Placental epithelial cell (primary cell): ENCODE measurements around the gene GABRD. TPM values are rescaled to one million over a fixed set of nuclear protein-coding genes. Genes with fewer than 3 reads are reported as not detected.

Source experiments
- total RNA-seq: library from RNA; depleted of rRNA; stranded (reverse); fragments of >200 nt; gene quantifications from 2 replicates; pipeline ENCODE4 v1.2.3, GENCODE V29; 2012

GABRD gene
- total RNA-seq = not detected in 2 replicates

GRCh38 chr1:2019172-2019543 is at the start of gene GABRD:
GABRD (plus strand) TSS chr1:2019345; CDS start chr1:2019424, 79 bp downstream.

GRCh38 chr1:2003541-2004131 is 15.5 kb upstream of the GABRD start, which contains the start of gene CFAP74:
CFAP74 (minus strand) TSS chr1:2003786; CDS start chr1:1990956, 12,830 bp downstream.

GRCh38 chr1:2049718-2050431 is 30.7 kb downstream of the GABRD start, which contains the start of gene PRKCZ:
PRKCZ (plus strand) TSS chr1:2050411; CDS start chr1:2050631, 220 bp downstream.

Other genes with a start within 250 kb of the GABRD start
- 25.9 and 45.1 TPM in 2 replicates for gene NADK, start 240.9 kb upstream of the GABRD start, total RNA-seq
- 86.4 and 103 TPM in 2 replicates for gene GNB1, start 128.3 kb upstream of the GABRD start, total RNA-seq
- gene CALML6, start 104.1 kb upstream of the GABRD start, total RNA-seq = 0.22 and 1.2 TPM in 2 replicates
- 0.54 and 0.79 TPM in 2 replicates for gene TMEM52, start 100.1 kb upstream of the GABRD start, total RNA-seq
- not detected in 2 replicates for gene CFAP74, start 15.6 kb upstream of the GABRD start, total RNA-seq
- 69.1 and 73.1 TPM in 2 replicates for gene PRKCZ, start 31.1 kb downstream of the GABRD start, total RNA-seq
- gene FAAP20, start 175.4 kb downstream of the GABRD start, total RNA-seq = 19.2 and 22.2 TPM in 2 replicates
- gene SKI, start 209.0 kb downstream of the GABRD start, total RNA-seq = 23.7 and 36.9 TPM in 2 replicates